Naive thymus-derived CD4-positive, alpha-beta T cell (primary cell): ENCODE results near the gene UBXN10. TPM values are rescaled to one million over a fixed set of nuclear protein-coding genes. Genes with fewer than 3 reads are reported as not detected.
A peak's percentile ranks its signal among the peaks of the same experiment; 100 is the strongest.

Experiments
- ATAC-seq: fragments of 150-1000 bp; cut with Tn5 transposase; 2 replicates; pipeline ENCODE4 v1.10.0; 2021; ENCODE audit warnings: mild to moderate bottlenecking, moderate library complexity
- CTCF ChIA-PET: fragments of 350-600 bp; sonication (Branson Sonifier 250); formaldehyde crosslinking; loops from one replicate; lab custom pipeline; 2021; ENCODE audit warnings: antibody characterized with exemption; lab: Charles Lee
- POLR2A ChIA-PET: fragments of 350-600 bp; sonication (Branson Sonifier 250); formaldehyde crosslinking; loops from one replicate; lab custom pipeline; 2021; ENCODE audit warnings: antibody characterized with exemption, inconsistent platforms; lab: Charles Lee
- DNase-seq, 9 donors: peaks; one replicate each; pipeline versions ENCODE4 v3.0.0 to v3.0.0-alpha.2; 2020 to 2022; ENCODE audit warnings: mixed read lengths in 1 of 9
- H3K27ac ChIP-seq: one replicate; pipeline ENCODE4 v1.7.0; 2013; ENCODE audit warnings: mild to moderate bottlenecking, low read depth, low read length, moderate library complexity
- H3K27me3 ChIP-seq, 2 donors: one replicate each; pipeline ENCODE4 v1.7.0; 2013; ENCODE audit warnings: low read length in 2 of 2, mild to moderate bottlenecking in 2 of 2, moderate library complexity in 2 of 2; ENCODE audit not compliant: control insufficient read depth in 2 of 2, insufficient read depth in 2 of 2
- H3K36me3 ChIP-seq, 3 experiments: 1 replicate in 2 of 3; 2 replicates in 1 of 3; pipeline ENCODE4 v1.7.0; 2013; ENCODE audit warnings: low read length in 3 of 3, mild to moderate bottlenecking in 3 of 3, moderate library complexity in 1 of 3; ENCODE audit not compliant: insufficient read depth in 3 of 3, control insufficient read depth in 2 of 3
- H3K4me1 ChIP-seq, 2 donors: one replicate each; pipeline ENCODE4 v1.7.0; 2013; ENCODE audit warnings: low read length in 2 of 2, mild to moderate bottlenecking in 2 of 2, moderate library complexity in 1 of 2; ENCODE audit not compliant: control insufficient read depth in 2 of 2, insufficient read depth in 2 of 2
- H3K4me3 ChIP-seq: 2 replicates; pipeline ENCODE4 v1.7.0; 2013; ENCODE audit warnings: mild to moderate bottlenecking, low read length
- H3K9me3 ChIP-seq, 3 experiments: 1 replicate in 2 of 3; 2 replicates in 1 of 3; pipeline ENCODE4 v1.7.0; 2013; ENCODE audit warnings: low read length in 3 of 3; ENCODE audit not compliant: control insufficient read depth in 2 of 3
- H3K27ac Mint-ChIP-seq, 9 donors: one replicate each; pipeline ENCODE4 v1.8.0; 2020 to 2022; ENCODE audit warnings: mixed read lengths in 9 of 9, mild to moderate bottlenecking in 8 of 9, moderate library complexity in 5 of 9, inconsistent platforms in 2 of 9
- H3K27me3 Mint-ChIP-seq, 5 donors: one replicate each; pipeline ENCODE4 v1.8.0; 2021 to 2022; ENCODE audit warnings: mixed read lengths in 5 of 5, mild to moderate bottlenecking in 1 of 5
- H3K36me3 Mint-ChIP-seq, 5 donors: one replicate each; pipeline ENCODE4 v1.8.0; 2020 to 2022; ENCODE audit warnings: mixed read lengths in 5 of 5, mild to moderate bottlenecking in 3 of 5, inconsistent platforms in 1 of 5
- H3K4me1 Mint-ChIP-seq, 7 donors: one replicate each; pipeline ENCODE4 v1.8.0; 2020 to 2022; ENCODE audit warnings: mixed read lengths in 7 of 7, mild to moderate bottlenecking in 3 of 7, inconsistent platforms in 1 of 7
- H3K4me3 Mint-ChIP-seq, 10 donors: one replicate each; pipeline ENCODE4 v1.8.0; 2020 to 2022; ENCODE audit warnings: mild to moderate bottlenecking in 10 of 10, mixed read lengths in 10 of 10, moderate library complexity in 6 of 10, inconsistent platforms in 2 of 10
- H3K9me3 Mint-ChIP-seq, 11 donors: one replicate each; pipeline ENCODE4 v1.8.0; 2020 to 2022; ENCODE audit warnings: mixed read lengths in 11 of 11, mild to moderate bottlenecking in 4 of 11, inconsistent platforms in 1 of 11, moderate library complexity in 1 of 11
- intact Hi-C, 2 donors: fragments of 100-400 bp; cut with micrococcal nuclease; formaldehyde crosslinking; loops; one replicate each; pipeline ENCODE4 v1.15.1; 2023
- polyA plus RNA-seq, 2 donors: library from polyadenylated mRNA; unstranded; fragments of 300-500 nt; fragmentation: Illumina TruSeq; gene quantifications; one replicate each; pipeline ENCODE4 v1.2.3, GENCODE V29; 2021
- total RNA-seq, 6 experiments: library from RNA in 5 of 6; stranded (reverse) in 5 of 6; gene quantifications; 1 replicate in 5 of 6; 2 replicates in 1 of 6; pipeline ENCODE4 v1.2.3 and lab custom pipeline; 2021 to 2026

Gene UBXN10
- total and polyA plus RNA-seq, 7 experiments from 2014 or later: 0.03 to 1.1 (median 0.55) TPM; not detected in 3

DNA sequence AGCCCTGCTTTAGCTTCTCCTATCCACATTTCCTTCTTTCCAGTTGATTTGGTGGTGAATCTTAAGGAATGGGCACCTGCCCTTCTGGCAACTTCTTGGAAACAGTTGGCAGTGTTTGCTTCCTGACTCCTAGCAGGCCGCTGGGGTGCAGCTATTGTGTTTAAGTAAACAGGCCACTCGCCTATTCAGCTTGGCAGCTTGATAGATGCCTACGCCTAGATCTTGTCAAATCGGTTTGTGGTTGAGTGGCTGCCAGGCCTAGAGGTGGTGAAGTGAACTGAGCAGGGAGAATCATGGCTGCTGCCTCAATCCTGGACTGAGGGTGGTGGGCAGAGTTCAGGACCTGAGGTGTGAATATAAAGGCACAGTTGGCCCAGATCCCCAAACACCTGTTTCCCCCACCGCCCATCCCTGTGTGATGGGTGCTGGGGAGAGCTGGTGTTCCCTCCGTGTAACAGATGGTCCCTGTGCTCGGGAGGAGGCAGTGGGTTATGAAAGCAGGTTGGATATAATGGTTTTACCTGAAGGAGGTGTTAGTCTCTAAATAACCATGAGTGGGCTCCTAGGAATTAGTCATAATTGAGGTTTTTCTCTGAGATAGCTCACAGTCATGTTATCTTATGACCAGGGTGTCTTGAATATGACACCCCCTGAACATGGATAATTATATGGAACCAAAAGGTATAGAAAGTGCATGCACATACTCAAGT lies 1.4 kb downstream of the UBXN10 start:
- Mint-ChIP-seq H3K9me3 (no peaks in the 10 kb centered on the region), H3K27me3 (peaks cover 0 to 16% (median 0%) of the 10 kb centered on the region in 5 donors), H3K27ac (peak overlapping the region; percentile 9 to 90 (median 76)), H3K36me3 (peaks cover 0 to 10% (median 0%) of the 10 kb centered on the region in 5 donors), H3K4me1 (peaks cover 42 to 56% (median 54%) of the 10 kb centered on the region in 7 donors), H3K4me3 (peak overlapping the region; percentile 57 to 91 (median 86))
- H3K4me3 ChIP-seq: no peak overlapping the region
- H3K36me3 ChIP-seq: no peaks in the 10 kb centered on the region
- no peaks in the 10 kb centered on the region for H3K9me3 ChIP-seq
- ChIA-PET CTCF (interaction anchor here (0.6 to 1.0 kb wide), 4 partner anchors 9 to 303 kb away, joined by 3 to 4 read pairs (median 3); no protein-coding TSS in a partner anchor), POLR2A (interaction anchor here (0.7 to 1.0 kb wide), 2 partner anchors 8 to 10 kb away, joined by 3 read pairs; no protein-coding TSS in a partner anchor)
- ATAC-seq: peak; percentile 39
- peak in 5 of 9 donors; percentile 13 to 36 (median 22) for DNase-seq
- no peaks in the 10 kb centered on the region for H3K27me3 ChIP-seq
- no peak overlapping the region for H3K27ac ChIP-seq
- peaks cover 19 to 41% of the 10 kb centered on the region in 2 donors for H3K4me1 ChIP-seq
- intact Hi-C loops: loop anchor here (1.0 to 10.0 kb wide), 3 partner anchors 8 to 988 kb away; partner anchors contain the start of gene EIF4G3 (in 1 of the 2)

DNA sequence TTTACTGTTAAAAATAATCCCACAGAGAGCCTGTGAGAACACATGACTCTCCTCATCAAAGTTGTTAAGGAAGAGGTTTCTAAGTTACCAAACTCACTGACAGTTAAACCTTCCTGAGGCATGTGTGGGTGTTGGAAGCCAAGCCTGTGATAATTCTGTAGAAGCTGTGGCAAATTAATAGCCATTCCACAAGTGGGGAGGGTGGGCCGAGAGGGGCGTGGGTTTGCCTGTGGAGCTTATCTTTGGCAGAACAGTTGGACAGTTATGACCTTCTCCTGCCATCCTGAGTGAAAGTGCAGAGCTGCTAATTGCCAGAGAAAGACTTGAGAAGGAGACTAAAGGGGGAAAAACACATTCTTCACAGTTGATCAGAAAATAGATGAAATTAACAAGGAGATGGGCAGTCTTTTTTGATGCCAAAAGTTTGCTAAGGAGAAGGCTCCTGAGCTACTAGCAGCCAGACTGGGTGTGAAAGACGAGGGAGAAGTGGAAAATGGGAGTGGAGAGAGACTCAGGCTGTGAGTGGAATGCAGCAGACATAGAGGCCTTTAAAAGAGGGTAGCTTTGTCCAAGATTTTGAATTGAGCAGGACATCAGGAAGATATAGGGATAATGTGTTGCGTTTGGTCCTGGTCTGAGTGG lies 2.0 kb downstream of the UBXN10 start:
- H3K36me3 Mint-ChIP-seq: peaks cover 0 to 11% (median 0%) of the 10 kb centered on the region in 5 donors
- H3K27me3 Mint-ChIP-seq: peaks cover 0 to 22% (median 0%) of the 10 kb centered on the region in 5 donors
- ChIA-PET POLR2A (interaction anchor here (1.0 kb wide), 1 partner anchor 11 kb away, joined by 3 read pairs; no protein-coding TSS in a partner anchor), CTCF (interaction anchor here (0.6 to 0.8 kb wide), 3 partner anchors 36 to 302 kb away, joined by 3 read pairs; no protein-coding TSS in a partner anchor)
- intact Hi-C loops: loop anchor here (1.0 to 10.0 kb wide), 3 partner anchors 7 to 987 kb away; partner anchors contain the start of gene EIF4G3 (in 1 of the 2)
- no peaks in the 10 kb centered on the region for H3K9me3 Mint-ChIP-seq
- H3K4me1 Mint-ChIP-seq: peaks cover 42 to 56% (median 54%) of the 10 kb centered on the region in 7 donors
- Histone ChIP-seq H3K4me1 (peaks cover 19 to 41% of the 10 kb centered on the region in 2 donors), H3K4me3 (no peak overlapping the region), H3K27ac (peak overlapping the region; percentile 1), H3K36me3 (no peaks in the 10 kb centered on the region), H3K27me3 (no peaks in the 10 kb centered on the region), H3K9me3 (no peaks in the 10 kb centered on the region)
- DNase-seq (no peak), ATAC-seq (no peak)
- H3K27ac Mint-ChIP-seq: peak overlapping the region in 7 of 9 donors; percentile 9 to 87 (median 76)
- H3K4me3 Mint-ChIP-seq: peak overlapping the region; percentile 3 to 88 (median 48)

DNA sequence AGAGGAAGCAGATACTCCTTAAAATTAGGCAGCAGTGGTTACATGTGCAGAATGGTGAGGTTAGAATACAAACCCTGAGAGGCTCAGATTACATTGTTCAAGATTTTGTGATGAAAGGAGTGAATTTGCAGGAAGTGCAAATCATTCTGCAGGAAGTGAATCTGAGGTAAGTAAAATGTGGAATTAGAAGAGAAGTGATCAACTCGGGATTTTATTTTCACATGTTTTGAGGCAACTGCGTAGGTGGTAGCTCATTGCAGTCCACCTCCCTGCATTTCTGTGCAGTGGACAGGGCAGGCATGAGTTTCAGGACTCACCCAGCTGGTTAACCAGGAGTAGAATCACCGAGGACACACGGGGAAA lies 2.5 kb downstream of the UBXN10 start:
- H3K4me1 Mint-ChIP-seq: peaks cover 42 to 55% (median 52%) of the 10 kb centered on the region in 7 donors
- CTCF ChIA-PET: interaction anchor here (0.6 to 1.6 kb wide), 3 partner anchors 29 to 315 kb away, joined by 3 to 4 read pairs (median 4); no protein-coding TSS in a partner anchor
- peak overlapping the region; percentile 1 for H3K27ac ChIP-seq
- peaks cover 0 to 10% (median 0%) of the 10 kb centered on the region in 5 donors for H3K36me3 Mint-ChIP-seq
- H3K36me3 ChIP-seq: no peaks in the 10 kb centered on the region
- peaks cover 0 to 22% (median 0%) of the 10 kb centered on the region in 5 donors for H3K27me3 Mint-ChIP-seq
- ATAC-seq: no peak
- H3K9me3 ChIP-seq: no peaks in the 10 kb centered on the region
- H3K27ac Mint-ChIP-seq: peak overlapping the region in 7 of 9 donors; percentile 9 to 87 (median 76)
- no peak overlapping the region for H3K4me3 ChIP-seq
- no peaks in the 10 kb centered on the region for H3K27me3 ChIP-seq
- H3K4me3 Mint-ChIP-seq: peak overlapping the region in 9 of 10 donors; percentile 3 to 88 (median 30)
- POLR2A ChIA-PET: no interaction called here
- intact Hi-C loops: loop anchor here in 1 of 2 donors (10.0 kb wide), 1 partner anchor 986 kb away; the partner anchor contains the start of gene EIF4G3
- no peak for DNase-seq
- H3K9me3 Mint-ChIP-seq: no peaks in the 10 kb centered on the region
- H3K4me1 ChIP-seq: peaks cover 19 to 41% of the 10 kb centered on the region in 2 donors

DNA sequence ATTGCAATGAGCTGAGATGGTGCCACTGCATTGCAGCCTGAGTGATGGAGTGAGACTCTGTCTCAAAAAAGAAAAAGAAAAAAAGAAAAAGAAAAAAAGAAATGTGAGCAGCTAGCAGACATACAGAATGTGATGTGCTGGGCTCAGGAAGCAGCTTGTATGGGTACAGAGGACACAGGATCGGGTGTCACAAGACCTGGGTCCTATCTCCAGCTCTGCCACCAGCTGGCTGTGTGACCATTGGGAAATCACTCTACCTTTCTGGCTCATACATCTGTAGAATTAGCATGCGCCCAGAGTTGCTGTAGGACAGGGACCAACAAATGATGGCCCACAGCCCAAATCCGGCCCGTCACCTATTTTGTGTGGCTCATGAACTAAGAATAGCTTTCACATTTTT lies 3.8 kb downstream of the UBXN10 start:
- Histone ChIP-seq H3K27ac (no peak overlapping the region), H3K27me3 (no peaks in the 10 kb centered on the region), H3K36me3 (no peaks in the 10 kb centered on the region), H3K9me3 (no peaks in the 10 kb centered on the region), H3K4me1 (peaks cover 19 to 39% of the 10 kb centered on the region in 2 donors), H3K4me3 (no peak overlapping the region)
- Mint-ChIP-seq H3K4me1 (peaks cover 36 to 42% (median 40%) of the 10 kb centered on the region in 7 donors), H3K27ac (peak overlapping the region in 1 of 9 donors; percentile 43), H3K9me3 (no peaks in the 10 kb centered on the region), H3K4me3 (no peak overlapping the region), H3K36me3 (peaks cover 0 to 5% (median 0%) of the 10 kb centered on the region in 5 donors), H3K27me3 (peaks cover 0 to 20% (median 0%) of the 10 kb centered on the region in 5 donors)
- ATAC-seq (no peak), DNase-seq (no peak)
- intact Hi-C loops: loop anchor here in 1 of 2 donors (10.0 kb wide), 1 partner anchor 985 kb away; the partner anchor contains the start of gene EIF4G3
- POLR2A ChIA-PET: no interaction called here
- CTCF ChIA-PET: interaction anchor here (1.6 kb wide), 1 partner anchor 30 kb away, joined by 4 read pairs; no protein-coding TSS in a partner anchor

DNA sequence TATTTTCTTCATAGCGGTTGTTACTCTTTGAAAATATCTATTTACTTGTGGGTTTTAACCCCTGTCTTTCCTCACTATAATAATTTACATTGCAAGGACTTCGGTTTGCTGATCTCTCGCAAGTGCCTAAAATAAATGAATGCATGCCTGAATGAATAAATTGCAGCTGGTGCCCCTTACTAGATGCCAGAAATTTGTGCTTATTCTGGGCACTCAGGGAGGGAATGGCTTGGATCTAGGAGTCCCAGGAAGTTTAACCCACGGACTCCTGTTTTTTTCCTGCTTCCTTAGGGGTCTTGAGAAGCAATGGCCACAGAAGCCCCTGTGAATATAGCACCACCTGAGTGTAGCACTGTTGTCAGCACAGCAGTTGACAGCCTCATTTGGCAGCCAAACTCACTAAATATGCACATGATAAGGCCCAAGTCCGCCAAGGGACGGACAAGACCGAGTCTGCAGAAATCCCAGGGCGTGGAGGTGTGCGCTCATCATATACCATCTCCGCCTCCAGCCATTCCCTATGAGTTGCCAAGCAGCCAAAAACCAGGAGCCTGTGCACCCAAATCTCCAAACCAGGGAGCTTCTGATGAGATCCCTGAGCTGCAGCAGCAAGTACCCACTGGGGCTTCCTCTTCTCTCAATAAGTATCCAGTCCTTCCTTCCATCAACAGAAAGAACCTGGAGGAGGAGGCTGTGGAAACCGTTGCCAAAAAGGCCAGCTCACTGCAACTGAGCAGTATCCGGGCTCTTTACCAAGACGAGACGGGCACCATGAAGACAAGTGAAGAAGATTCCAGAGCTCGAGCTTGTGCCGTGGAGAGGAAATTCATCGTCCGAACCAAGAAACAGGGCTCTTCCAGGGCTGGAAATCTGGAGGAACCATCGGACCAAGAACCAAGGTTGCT lies 4.6 kb downstream of the UBXN10 start:
- H3K4me1 ChIP-seq: peaks cover 17 to 31% of the 10 kb centered on the region in 2 donors
- ChIA-PET CTCF (interaction anchor here (1.0 kb wide), 1 partner anchor 11 kb away, joined by 3 read pairs; no protein-coding TSS in a partner anchor), POLR2A (no interaction called here)
- H3K4me3 ChIP-seq: no peak overlapping the region
- H3K27me3 ChIP-seq: no peaks in the 10 kb centered on the region
- H3K27ac Mint-ChIP-seq: no peak overlapping the region
- peaks cover 0 to 24% (median 5%) of the 10 kb centered on the region in 5 donors for H3K27me3 Mint-ChIP-seq
- H3K36me3 Mint-ChIP-seq: peaks cover 0 to 5% (median 0%) of the 10 kb centered on the region in 5 donors
- no peak overlapping the region for H3K27ac ChIP-seq
- no peaks in the 10 kb centered on the region for H3K9me3 Mint-ChIP-seq
- peaks cover 28 to 39% (median 33%) of the 10 kb centered on the region in 7 donors for H3K4me1 Mint-ChIP-seq
- ATAC-seq: no peak
- no peaks in the 10 kb centered on the region for H3K9me3 ChIP-seq
- H3K36me3 ChIP-seq: no peaks in the 10 kb centered on the region
- H3K4me3 Mint-ChIP-seq: no peak overlapping the region
- intact Hi-C loops: no loop called here
- no peak for DNase-seq
